Naive thymus-derived CD4-positive, alpha-beta T cell (primary cell): ENCODE results near the gene LY9. TPM values are rescaled to one million over a fixed set of nuclear protein-coding genes. Genes with fewer than 3 reads are reported as not detected.
"Not testable (repeated sequence)": the region's sequence is repeated elsewhere in the genome, so short reads cannot be mapped to it uniquely, and the experiment has no call there.

Source experiments
- ATAC-seq: fragments of 150-1000 bp; cut with Tn5 transposase; 2 replicates; pipeline ENCODE4 v1.10.0; 2021; ENCODE audit warnings: mild to moderate bottlenecking, moderate library complexity
- CTCF ChIA-PET: fragments of 350-600 bp; sonication (Branson Sonifier 250); formaldehyde crosslinking; loops from one replicate; lab custom pipeline; 2021; ENCODE audit warnings: antibody characterized with exemption; lab: Charles Lee
- POLR2A ChIA-PET: fragments of 350-600 bp; sonication (Branson Sonifier 250); formaldehyde crosslinking; loops from one replicate; lab custom pipeline; 2021; ENCODE audit warnings: antibody characterized with exemption, inconsistent platforms; lab: Charles Lee
- DNase-seq, 9 donors: peaks; one replicate each; pipeline versions ENCODE4 v3.0.0 to v3.0.0-alpha.2; 2020 to 2022; ENCODE audit warnings: mixed read lengths in 1 of 9
- H3K27ac ChIP-seq: one replicate; pipeline ENCODE4 v1.7.0; 2013; ENCODE audit warnings: mild to moderate bottlenecking, low read depth, low read length, moderate library complexity
- H3K27me3 ChIP-seq, 2 donors: one replicate each; pipeline ENCODE4 v1.7.0; 2013; ENCODE audit warnings: low read length in 2 of 2, mild to moderate bottlenecking in 2 of 2, moderate library complexity in 2 of 2; ENCODE audit not compliant: control insufficient read depth in 2 of 2, insufficient read depth in 2 of 2
- H3K36me3 ChIP-seq, 3 experiments: 1 replicate in 2 of 3; 2 replicates in 1 of 3; pipeline ENCODE4 v1.7.0; 2013; ENCODE audit warnings: low read length in 3 of 3, mild to moderate bottlenecking in 3 of 3, moderate library complexity in 1 of 3; ENCODE audit not compliant: insufficient read depth in 3 of 3, control insufficient read depth in 2 of 3
- H3K4me1 ChIP-seq, 2 donors: one replicate each; pipeline ENCODE4 v1.7.0; 2013; ENCODE audit warnings: low read length in 2 of 2, mild to moderate bottlenecking in 2 of 2, moderate library complexity in 1 of 2; ENCODE audit not compliant: control insufficient read depth in 2 of 2, insufficient read depth in 2 of 2
- H3K4me3 ChIP-seq: 2 replicates; pipeline ENCODE4 v1.7.0; 2013; ENCODE audit warnings: mild to moderate bottlenecking, low read length
- H3K9me3 ChIP-seq, 3 experiments: 1 replicate in 2 of 3; 2 replicates in 1 of 3; pipeline ENCODE4 v1.7.0; 2013; ENCODE audit warnings: low read length in 3 of 3; ENCODE audit not compliant: control insufficient read depth in 2 of 3
- H3K27ac Mint-ChIP-seq, 9 donors: one replicate each; pipeline ENCODE4 v1.8.0; 2020 to 2022; ENCODE audit warnings: mixed read lengths in 9 of 9, mild to moderate bottlenecking in 8 of 9, moderate library complexity in 5 of 9, inconsistent platforms in 2 of 9
- H3K27me3 Mint-ChIP-seq, 5 donors: one replicate each; pipeline ENCODE4 v1.8.0; 2021 to 2022; ENCODE audit warnings: mixed read lengths in 5 of 5, mild to moderate bottlenecking in 1 of 5
- H3K36me3 Mint-ChIP-seq, 5 donors: one replicate each; pipeline ENCODE4 v1.8.0; 2020 to 2022; ENCODE audit warnings: mixed read lengths in 5 of 5, mild to moderate bottlenecking in 3 of 5, inconsistent platforms in 1 of 5
- H3K4me1 Mint-ChIP-seq, 7 donors: one replicate each; pipeline ENCODE4 v1.8.0; 2020 to 2022; ENCODE audit warnings: mixed read lengths in 7 of 7, mild to moderate bottlenecking in 3 of 7, inconsistent platforms in 1 of 7
- H3K4me3 Mint-ChIP-seq, 10 donors: one replicate each; pipeline ENCODE4 v1.8.0; 2020 to 2022; ENCODE audit warnings: mild to moderate bottlenecking in 10 of 10, mixed read lengths in 10 of 10, moderate library complexity in 6 of 10, inconsistent platforms in 2 of 10
- H3K9me3 Mint-ChIP-seq, 11 donors: one replicate each; pipeline ENCODE4 v1.8.0; 2020 to 2022; ENCODE audit warnings: mixed read lengths in 11 of 11, mild to moderate bottlenecking in 4 of 11, inconsistent platforms in 1 of 11, moderate library complexity in 1 of 11
- intact Hi-C, 2 donors: fragments of 100-400 bp; cut with micrococcal nuclease; formaldehyde crosslinking; loops; one replicate each; pipeline ENCODE4 v1.15.1; 2023
- polyA plus RNA-seq, 2 donors: library from polyadenylated mRNA; unstranded; fragments of 300-500 nt; fragmentation: Illumina TruSeq; gene quantifications; one replicate each; pipeline ENCODE4 v1.2.3, GENCODE V29; 2021
- total RNA-seq, 6 experiments: library from RNA in 5 of 6; stranded (reverse) in 5 of 6; gene quantifications; 1 replicate in 5 of 6; 2 replicates in 1 of 6; pipeline ENCODE4 v1.2.3 and lab custom pipeline; 2021 to 2026

LY9 gene
- total and polyA plus RNA-seq, 7 experiments from 2014 or later: 5.6 to 225 (median 140) TPM

GRCh38 chr1:160866001-160866694 is 70.2 kb downstream of the LY9 start:
- ChIA-PET CTCF (no interaction called here), POLR2A (interaction anchor here (1.1 to 1.3 kb wide), 2 partner anchors 10 to 28 kb away, joined by 3 to 9 read pairs; no protein-coding TSS in a partner anchor)
- H3K4me3 ChIP-seq: no peak overlapping the region
- ATAC-seq (no peak), DNase-seq (no peak)
- intact Hi-C loops: no loop called here
- Mint-ChIP-seq H3K4me1 (peaks cover 13 to 31% (median 29%) of the 10 kb centered on the region in 7 donors), H3K9me3 (peaks cover 0 to 1% (median 0%) of the 10 kb centered on the region in 11 donors), H3K27ac (no peak overlapping the region), H3K36me3 (no peaks in the 10 kb centered on the region), H3K4me3 (no peak overlapping the region), H3K27me3 (peaks cover 0 to 16% (median 0%) of the 10 kb centered on the region in 5 donors)
- no peaks in the 10 kb centered on the region for H3K27me3 ChIP-seq
- no peaks in the 10 kb centered on the region for H3K9me3 ChIP-seq
- H3K27ac ChIP-seq: no peak overlapping the region
- peaks cover 0 to 8% of the 10 kb centered on the region in 2 donors for H3K4me1 ChIP-seq
- no peaks in the 10 kb centered on the region for H3K36me3 ChIP-seq

DNA sequence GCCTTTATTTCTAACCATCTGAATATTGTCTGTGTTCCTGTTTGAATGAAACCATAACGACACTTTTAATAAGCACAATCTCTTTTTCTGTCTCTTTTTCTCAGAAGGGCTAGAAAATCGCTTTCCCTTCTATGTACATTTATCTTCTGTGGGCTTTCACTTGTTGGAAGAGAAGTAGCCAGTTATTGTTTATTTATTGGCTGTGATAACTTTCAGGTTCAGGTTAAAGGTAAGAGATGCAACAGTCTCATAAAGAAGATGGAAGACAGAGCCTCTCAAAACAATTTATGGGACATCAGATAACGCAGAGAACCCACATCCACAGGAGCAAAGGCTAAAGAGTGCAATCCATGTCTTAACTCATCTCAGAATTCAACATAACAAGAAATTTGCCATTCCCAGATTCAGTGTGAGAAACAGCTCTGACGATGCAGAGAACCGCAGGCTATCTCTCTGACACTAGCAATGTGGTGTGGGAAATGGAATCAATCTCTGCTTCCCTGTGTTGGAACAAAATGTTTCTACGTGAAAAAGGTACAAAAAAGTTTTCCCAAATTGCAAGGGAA is 70.8 kb downstream of the LY9 start:
- Histone ChIP-seq H3K4me1 (peaks cover 0 to 6% of the 10 kb centered on the region in 2 donors), H3K27me3 (no peaks in the 10 kb centered on the region), H3K36me3 (no peaks in the 10 kb centered on the region), H3K4me3 (no peak overlapping the region), H3K9me3 (no peaks in the 10 kb centered on the region), H3K27ac (no peak overlapping the region)
- Mint-ChIP-seq H3K36me3 (no peaks in the 10 kb centered on the region), H3K9me3 (peaks cover 0 to 1% (median 0%) of the 10 kb centered on the region in 11 donors), H3K4me3 (no peak overlapping the region), H3K27ac (peak overlapping the region in 1 of 9 donors; percentile 25), H3K27me3 (peaks cover 0 to 17% (median 0%) of the 10 kb centered on the region in 5 donors), H3K4me1 (peaks cover 13 to 31% (median 26%) of the 10 kb centered on the region in 7 donors)
- no peak for ATAC-seq
- ChIA-PET CTCF (no interaction called here), POLR2A (no interaction called here)
- DNase-seq: no peak
- intact Hi-C loops: no loop called here

GRCh38 chr1:160867651-160868050 is 71.7 kb downstream of the LY9 start:
- H3K27me3 ChIP-seq, H3K9me3 ChIP-seq, DNase-seq, CTCF ChIA-PET, H3K4me3 ChIP-seq, H3K36me3 ChIP-seq, intact Hi-C loops, ATAC-seq, H3K4me1 ChIP-seq, POLR2A ChIA-PET, H3K9me3 Mint-ChIP-seq, H3K4me3 Mint-ChIP-seq, H3K27ac ChIP-seq, H3K36me3 Mint-ChIP-seq, H3K27ac Mint-ChIP-seq: not testable (repeated sequence)
- Mint-ChIP-seq H3K27me3 (peaks cover 0 to 22% (median 0%) of the 10 kb centered on the region in 5 donors), H3K4me1 (peaks cover 8 to 23% (median 21%) of the 10 kb centered on the region in 7 donors)

DNA sequence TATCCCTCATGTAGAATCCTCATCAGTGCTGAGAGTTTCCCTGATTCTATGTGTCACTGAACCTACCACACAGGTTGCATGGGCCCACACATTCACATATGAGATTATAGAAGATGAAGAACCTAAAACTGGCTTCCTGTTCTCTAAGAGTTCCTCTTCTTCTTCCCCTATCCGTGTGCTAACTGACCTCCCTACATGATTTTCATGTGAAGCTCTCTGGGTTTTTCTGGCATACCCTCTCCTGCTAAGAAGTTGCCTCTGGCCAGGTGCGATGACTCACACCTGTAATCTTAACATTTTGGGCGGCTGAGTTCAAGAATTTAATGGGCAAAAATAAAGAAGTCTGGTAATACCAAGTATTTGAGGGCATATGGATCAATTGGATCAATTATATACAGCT is 72.2 kb downstream of the LY9 start:
- CTCF ChIA-PET: no interaction called here
- Histone ChIP-seq H3K4me1 (peaks cover 0 to 2% of the 10 kb centered on the region in 2 donors), H3K27me3 (no peaks in the 10 kb centered on the region), H3K36me3 (no peaks in the 10 kb centered on the region), H3K4me3 (no peak overlapping the region), H3K9me3 (no peaks in the 10 kb centered on the region), H3K27ac (no peak overlapping the region)
- ATAC-seq: peak; percentile 69
- no peaks in the 10 kb centered on the region for H3K36me3 Mint-ChIP-seq
- no peak for DNase-seq
- peaks cover 8 to 19% (median 18%) of the 10 kb centered on the region in 7 donors for H3K4me1 Mint-ChIP-seq
- no peak overlapping the region for H3K27ac Mint-ChIP-seq
- H3K27me3 Mint-ChIP-seq: peaks cover 0 to 23% (median 0%) of the 10 kb centered on the region in 5 donors
- H3K9me3 Mint-ChIP-seq: no peaks in the 10 kb centered on the region
- no peak overlapping the region for H3K4me3 Mint-ChIP-seq
- intact Hi-C loops: no loop called here
- POLR2A ChIA-PET: no interaction called here

- H3K27ac ChIP-seq: no peak overlapping the region
- DNase-seq: no peak
Measured at GRCh38 chr1:160874935-160875334, 79.0 kb downstream of the LY9 start.

DNA sequence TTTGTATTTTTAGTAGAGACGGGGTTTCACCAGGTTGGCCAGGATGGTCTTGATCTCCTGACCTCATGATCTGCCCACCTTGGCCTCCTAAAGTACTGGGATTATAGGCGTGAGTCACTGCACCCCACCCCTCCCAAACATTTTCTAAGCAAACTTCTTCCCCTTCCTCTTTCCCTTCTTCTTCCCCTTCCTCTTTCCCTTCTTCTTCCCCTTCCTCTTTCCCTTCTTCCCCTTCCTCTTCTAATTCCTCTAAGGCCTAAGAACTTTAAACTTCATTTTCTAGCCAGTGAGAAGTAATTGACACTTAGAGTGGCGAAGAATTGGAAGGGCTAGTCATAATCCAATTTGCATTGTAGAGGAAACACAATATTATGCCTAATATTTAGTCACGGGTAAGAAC is 79.6 kb downstream of the LY9 start:
- Mint-ChIP-seq H3K27me3 (peaks cover 0 to 19% (median 0%) of the 10 kb centered on the region in 5 donors), H3K4me1 (peaks cover 15 to 28% (median 23%) of the 10 kb centered on the region in 7 donors)
- POLR2A ChIA-PET, H3K27me3 ChIP-seq, H3K27ac ChIP-seq, H3K4me3 Mint-ChIP-seq, H3K9me3 ChIP-seq, H3K4me3 ChIP-seq, H3K36me3 ChIP-seq, H3K9me3 Mint-ChIP-seq, ATAC-seq, DNase-seq, H3K36me3 Mint-ChIP-seq, H3K27ac Mint-ChIP-seq, CTCF ChIA-PET: not testable (repeated sequence)
- peaks cover 8 to 10% of the 10 kb centered on the region in 2 donors for H3K4me1 ChIP-seq
- intact Hi-C loops: loop anchor here (5.0 to 10.0 kb wide), 2 partner anchors 79 to 148 kb away; partner anchors contain the start of gene ITLN2 (in 1 of the 2)

More at GRCh38 chr1:160874935-160875334, 79.0 kb downstream of the LY9 start:
- CTCF ChIA-PET: interaction anchor here (0.7 kb wide), 1 partner anchor 40 kb away, joined by 3 read pairs; no protein-coding TSS in a partner anchor
- no peak for ATAC-seq
- H3K27ac Mint-ChIP-seq: peak overlapping the region in 2 of 9 donors; percentile 6 to 15
- intact Hi-C loops: loop anchor here (5.0 to 10.0 kb wide), 2 partner anchors 80 to 148 kb away; partner anchors contain the start of gene ITLN2 (in 1 of the 2)
- no peak overlapping the region for H3K4me3 Mint-ChIP-seq
- no peaks in the 10 kb centered on the region for H3K36me3 ChIP-seq
- H3K4me1 Mint-ChIP-seq: peaks cover 15 to 28% (median 23%) of the 10 kb centered on the region in 7 donors
- peaks cover 8 to 10% of the 10 kb centered on the region in 2 donors for H3K4me1 ChIP-seq
- H3K9me3 Mint-ChIP-seq: peaks cover 0 to 2% (median 0%) of the 10 kb centered on the region in 11 donors
- H3K4me3 ChIP-seq: no peak overlapping the region
- H3K36me3 Mint-ChIP-seq: no peaks in the 10 kb centered on the region
- no peaks in the 10 kb centered on the region for H3K27me3 ChIP-seq
- POLR2A ChIA-PET: no interaction called here
- no peaks in the 10 kb centered on the region for H3K9me3 ChIP-seq
- H3K27me3 Mint-ChIP-seq: peaks cover 0 to 19% (median 0%) of the 10 kb centered on the region in 5 donors
